H9 (cell line): Measurements from ENCODE around the gene CSF1. TPM values are rescaled to one million over a fixed set of nuclear protein-coding genes. Genes with fewer than 3 reads are reported as not detected.

Experiments
- DNase-seq: peaks from one replicate; pipeline ENCODE4 v3.0.0-alpha.2; 2017
- H2AFZ ChIP-seq: one replicate; pipeline ENCODE4 v1.6.1; 2013; ENCODE audit warnings: mild to moderate bottlenecking, low read length, control low read depth, moderate library complexity
- H2AK5ac ChIP-seq: 2 replicates; pipeline ENCODE4 v1.6.1; 2013; ENCODE audit warnings: low read length, control low read depth, mixed read lengths; ENCODE audit not compliant: insufficient read length
- H2BK120ac ChIP-seq: one replicate; pipeline ENCODE4 v1.6.1; 2013; ENCODE audit warnings: low read depth, mild to moderate bottlenecking, low read length, control low read depth, inconsistent platforms; ENCODE audit not compliant: poor library complexity, severe bottlenecking
- H2BK12ac ChIP-seq: 2 replicates; pipeline ENCODE4 v1.6.1; 2013; ENCODE audit warnings: low read length, control low read depth, mixed read lengths, low read depth; ENCODE audit not compliant: insufficient read length
- H2BK15ac ChIP-seq: 2 replicates; pipeline ENCODE4 v1.6.1; 2013; ENCODE audit warnings: low read depth, low read length, control low read depth
- H2BK20ac ChIP-seq: one replicate; pipeline ENCODE4 v1.6.1; 2013; ENCODE audit warnings: low read depth, mild to moderate bottlenecking, low read length, control low read depth, inconsistent platforms; ENCODE audit not compliant: poor library complexity, severe bottlenecking
- H2BK5ac ChIP-seq: 2 replicates; pipeline ENCODE4 v1.6.1; 2013; ENCODE audit warnings: low read length, control low read depth, mixed read lengths; ENCODE audit not compliant: insufficient read length
- H3K14ac ChIP-seq: 2 replicates; pipeline ENCODE4 v1.6.1; 2013; ENCODE audit warnings: low read length, control low read depth; ENCODE audit not compliant: insufficient read depth
- H3K18ac ChIP-seq: 2 replicates; pipeline ENCODE4 v1.6.1; 2013; ENCODE audit warnings: low read depth, mild to moderate bottlenecking, mixed read lengths, low read length, control low read depth; ENCODE audit not compliant: insufficient read length
- H3K23ac ChIP-seq: 2 replicates; pipeline ENCODE4 v1.6.1; 2013; ENCODE audit warnings: low read length, control low read depth, mixed read lengths, low read depth; ENCODE audit not compliant: insufficient read length
- H3K23me2 ChIP-seq: 2 replicates; pipeline ENCODE4 v1.6.1; 2013; ENCODE audit warnings: low read depth, mild to moderate bottlenecking, mixed read lengths, low read length, control low read depth; ENCODE audit not compliant: insufficient read length, poor library complexity, severe bottlenecking
- H3K27ac ChIP-seq: 2 replicates; pipeline ENCODE4 v1.5.1; 2013; ENCODE audit warnings: low read length, control low read depth, mixed read lengths, low read depth; ENCODE audit not compliant: insufficient read length
- H3K27me3 ChIP-seq: 2 replicates; pipeline ENCODE4 v1.6.1; 2013; ENCODE audit warnings: low read length, control low read depth, inconsistent platforms; ENCODE audit not compliant: insufficient read depth
- H3K4ac ChIP-seq: 2 replicates; pipeline ENCODE4 v1.6.1; 2013; ENCODE audit warnings: low read depth, mild to moderate bottlenecking, control low read depth, inconsistent platforms, low read length, moderate library complexity
- H3K4me1 ChIP-seq: 2 replicates; pipeline ENCODE4 v1.6.1; 2013; ENCODE audit warnings: low read length, control low read depth, inconsistent platforms; ENCODE audit not compliant: insufficient read depth
- H3K4me2 ChIP-seq: 2 replicates; pipeline ENCODE4 v1.6.1; 2013; ENCODE audit warnings: low read length, control low read depth, mixed read lengths; ENCODE audit not compliant: insufficient read length, insufficient read depth
- H3K56ac ChIP-seq: 2 replicates; pipeline ENCODE4 v1.6.1; 2013; ENCODE audit warnings: low read depth, mild to moderate bottlenecking, mixed read lengths, low read length, control low read depth; ENCODE audit not compliant: insufficient read length
- H3K79me1 ChIP-seq: 2 replicates; pipeline ENCODE4 v1.6.1; 2013; ENCODE audit warnings: low read depth, mild to moderate bottlenecking, moderate library complexity, low read length, control low read depth, inconsistent platforms; ENCODE audit not compliant: insufficient read depth, poor library complexity, severe bottlenecking
- H3K79me2 ChIP-seq: 2 replicates; pipeline ENCODE4 v1.6.1; 2013; ENCODE audit warnings: low read length, control low read depth, inconsistent platforms; ENCODE audit not compliant: insufficient read depth
- H3K9ac ChIP-seq: 2 replicates; pipeline ENCODE4 v1.6.1; 2013; ENCODE audit warnings: low read length, control low read depth, mixed read lengths; ENCODE audit not compliant: insufficient read length; ENCODE audit errors: extremely low read depth
- H3K9me3 ChIP-seq: one replicate; pipeline ENCODE4 v1.6.1; 2013; ENCODE audit warnings: low read depth, low read length, inconsistent platforms; ENCODE audit not compliant: control insufficient read depth
- H3T11ph ChIP-seq: one replicate; pipeline ENCODE4 v1.6.1; 2013; ENCODE audit warnings: mild to moderate bottlenecking, low read length, control low read depth, inconsistent platforms
- H4K20me1 ChIP-seq: one replicate; pipeline ENCODE4 v1.6.1; 2013; ENCODE audit not compliant: control insufficient read depth, insufficient read length, insufficient read depth
- H4K5ac ChIP-seq: 2 replicates; pipeline ENCODE4 v1.6.1; 2013; ENCODE audit warnings: low read depth, mild to moderate bottlenecking, mixed read lengths, low read length, control low read depth; ENCODE audit not compliant: insufficient read length
- H4K8ac ChIP-seq: replicated peaks from 2 replicates; pipeline ENCODE4 v1.6.1; 2013; ENCODE audit warnings: low read length, control low read depth, mixed read lengths, low read depth; ENCODE audit not compliant: insufficient read length
- H4K91ac ChIP-seq: 2 replicates; pipeline ENCODE4 v1.6.1; 2013; ENCODE audit warnings: low read depth, mild to moderate bottlenecking, moderate library complexity, mixed read lengths, low read length, control low read depth; ENCODE audit not compliant: insufficient read length
- H3K27ac Mint-ChIP-seq, 3 experiments: 2 replicates in 2 of 3; 3 replicates in 1 of 3; pipeline ENCODE4 v1.8.0; 2020 to 2021; ENCODE audit warnings: mixed read lengths in 3 of 3, mild to moderate bottlenecking in 1 of 3, moderate library complexity in 1 of 3
- H3K27me3 Mint-ChIP-seq: 2 replicates; pipeline ENCODE4 v1.8.0; 2021; ENCODE audit warnings: low read depth, mild to moderate bottlenecking, moderate library complexity, mixed read lengths
- H3K36me3 Mint-ChIP-seq, 3 experiments: 2 replicates in 2 of 3; 3 replicates in 1 of 3; pipeline ENCODE4 v1.8.0; 2020 to 2021; ENCODE audit warnings: low read depth in 3 of 3, mixed read lengths in 3 of 3; ENCODE audit not compliant: insufficient read depth in 1 of 3
- H3K4me1 Mint-ChIP-seq, 2 experiments: 2 replicates each; pipeline ENCODE4 v1.8.0; 2020; ENCODE audit warnings: mixed read lengths in 2 of 2
- H3K4me3 Mint-ChIP-seq, 2 experiments: 2 replicates in 1 of 2; 3 replicates in 1 of 2; pipeline ENCODE4 v1.8.0; 2020 to 2021; ENCODE audit warnings: mild to moderate bottlenecking in 2 of 2, mixed read lengths in 2 of 2, moderate library complexity in 1 of 2
- H3K9me3 Mint-ChIP-seq, 2 experiments: 2 replicates in 1 of 2; 3 replicates in 1 of 2; pipeline ENCODE4 v1.8.0; 2020; ENCODE audit warnings: mild to moderate bottlenecking in 2 of 2, mixed read lengths in 2 of 2, moderate library complexity in 1 of 2
- CTCF ChIP-seq: fragments of 200-600 bp; sonication (generic); conservative IDR thresholded peaks from 3 replicates; pipeline ENCODE4 v1.8.0; 2021; ENCODE audit warnings: antibody characterized with exemption, mild to moderate bottlenecking
- WGBS: extraction: QIAGEN DNeasy Blood & Tissue Kit; methylation state at CpG from one replicate; pipeline ENCODE4 v1.1.7; 2013; ENCODE audit warnings: missing lambda C conversion rate, low lambda C conversion rate, mixed read lengths; ENCODE audit not compliant: insufficient read length; ENCODE audit errors: extremely low coverage; 5-methylcytosine and 5-hydroxymethylcytosine counted together
- total RNA-seq: library from RNA; stranded (reverse); gene quantifications from 2 replicates; pipeline ENCODE4 v1.2.1, GENCODE V29; 2021

The CSF1 gene
- total RNA-seq, 1 experiment from 2014 or later, result 2.3 TPM

GRCh38 chr1:109895720-109896504 is 14.7 kb upstream of the CSF1 start:
- Mint-ChIP-seq H3K4me1 (peaks cover 2 to 3% of the 10 kb centered on the region in 2 experiments; a peak in 2 of 4 replicates), H3K27ac (no peak overlapping the region), H3K36me3 (no peaks in the 10 kb centered on the region), H3K4me3 (no peak overlapping the region), H3K27me3 (peaks cover 2% of the 10 kb centered on the region; the same call in 1 of the 2 replicates), H3K9me3 (no peaks in the 10 kb centered on the region)
- no peak overlapping the region for H3K14ac ChIP-seq
- H2AK5ac ChIP-seq, result no peak overlapping the region
- DNase-seq, result no peak
- no peak overlapping the region for H3K18ac ChIP-seq
- no peak overlapping the region for H4K8ac ChIP-seq
- H3K23ac ChIP-seq, result no peak overlapping the region
- H3K56ac ChIP-seq, result no peak overlapping the region
- no peak overlapping the region for H2BK15ac ChIP-seq
- no peak overlapping the region for H3T11ph ChIP-seq
- H4K5ac ChIP-seq, result no peak overlapping the region
- no peak overlapping the region for H4K91ac ChIP-seq
- H2BK20ac ChIP-seq, result no peak overlapping the region
- WGBS, result no CpG with 5 or more reads among the region's 16 CpGs
- H3K79me2 ChIP-seq, result no peaks in the 10 kb centered on the region
- no peak overlapping the region for H2BK120ac ChIP-seq
- H3K9ac ChIP-seq, result no peak overlapping the region
- H4K20me1 ChIP-seq, result no peaks in the 10 kb centered on the region
- no peak overlapping the region for H2BK5ac ChIP-seq
- TF ChIP-seq CTCF, result no peak
- no peaks in the 10 kb centered on the region for H3K4me1 ChIP-seq
- no peaks in the 10 kb centered on the region for H3K9me3 ChIP-seq
- no peak overlapping the region for H2AFZ ChIP-seq
- H3K23me2 ChIP-seq, result no peaks in the 10 kb centered on the region
- no peaks in the 10 kb centered on the region for H3K79me1 ChIP-seq
- H3K27ac ChIP-seq, result no peak overlapping the region
- no peak overlapping the region for H3K4me2 ChIP-seq
- H2BK12ac ChIP-seq, result no peak overlapping the region
- H3K27me3 ChIP-seq, result no peaks in the 10 kb centered on the region
- H3K4ac ChIP-seq, result no peak overlapping the region
